Adrenal gland (tissue), 12 donors: ENCODE measurements around the gene SFI1. TPM values are rescaled to one million over a fixed set of nuclear protein-coding genes. Genes with fewer than 3 reads are reported as not detected.
A peak's percentile ranks its signal among the peaks of the same experiment; 100 is the strongest.
"Not testable (repeated sequence)": the region's sequence is repeated elsewhere in the genome, so short reads cannot be mapped to it uniquely, and the experiment has no call there.

ENCODE experiments used
- DNase-seq, 7 donors: peaks; one replicate each; pipeline ENCODE4 v3.0.0-alpha.2; 2019 to 2020
- H3K27ac ChIP-seq, 5 donors: fragments of 200-600 bp; sonication (generic) in 4 of 5; 1 replicate in 3 of 5; 2 replicates in 2 of 5; pipeline versions ENCODE4 v1.5.1 to v1.8.0; 2016 to 2020; ENCODE audit warnings: mild to moderate bottlenecking in 1 of 5
- H3K27me3 ChIP-seq: fragments of 200-600 bp; 2 replicates; pipeline ENCODE4 v1.8.0; 2021
- H3K36me3 ChIP-seq, 2 donors: fragments of 200-600 bp; replicated peaks in 1 of 2; 1 replicate in 1 of 2; 2 replicates in 1 of 2; pipeline versions ENCODE4 v1.5.1 to v1.8.0; 2018 to 2022
- H3K4me1 ChIP-seq, 2 donors: fragments of 200-600 bp; replicated peaks in 1 of 2; 1 replicate in 1 of 2; 2 replicates in 1 of 2; pipeline versions ENCODE4 v1.5.1 to v1.8.0; 2018 to 2021
- H3K4me3 ChIP-seq, 4 donors: fragments of 200-600 bp; sonication (generic) in 3 of 4; one replicate each; pipeline ENCODE4 v1.5.1; 2016 to 2018
- H3K9me3 ChIP-seq, 3 donors: fragments of 200-600 bp; sonication (generic) in 1 of 3; replicated peaks in 1 of 3; 1 replicate in 2 of 3; 2 replicates in 1 of 3; pipeline versions ENCODE4 v1.5.1 to v1.8.0; 2016 to 2021
- CTCF ChIP-seq, 6 experiments: fragments of 450-650 bp in 4 of 6; fragments of 200-600 bp in 2 of 6; sonication (generic) in 1 of 6; IDR thresholded peaks; 1 replicate in 5 of 6; 2 replicates in 1 of 6; pipeline versions ENCODE4 v1.5.1 to v1.8.0; 2016 to 2021; ENCODE audit warnings: antibody characterized with exemption in 6 of 6, mild to moderate bottlenecking in 2 of 6, moderate library complexity in 1 of 6
- POLR2A ChIP-seq, 2 donors: fragments of 450-650 bp; IDR thresholded peaks; one replicate each; pipeline ENCODE4 v1.6.1; 2017; ENCODE audit warnings: antibody characterized with exemption in 2 of 2, mild to moderate bottlenecking in 2 of 2, moderate library complexity in 1 of 2
- WGBS, 4 donors: extraction: QIAGEN DNeasy Blood & Tissue Kit in 2 of 4; methylation state at CpG; one replicate each; pipeline versions ENCODE4 v1.1.5 to v1.1.7; 2013 to 2017; 5-methylcytosine and 5-hydroxymethylcytosine counted together
- intact Hi-C, 2 donors: fragments of 100-400 bp; cut with DNase I; formaldehyde crosslinking; loops; one replicate each; pipeline versions ENCODE4 v1.14.1 to v1.15.0; 2022 to 2023
- polyA plus RNA-seq, 3 donors: library from polyadenylated mRNA; stranded (reverse); fragments of 200-250 nt in 2 of 3; fragments of 350-450 nt in 1 of 3; fragmentation: Illumina TruSeq in 1 of 3; extraction: RNeasy Lipid Tissue Mini Kit (QIAGEN cat#74804) in 1 of 3; gene quantifications; one replicate each; pipeline ENCODE4 v1.2.3, GENCODE V29; 2013 to 2014
- total RNA-seq, 9 donors: library from RNA; depleted of rRNA in 4 of 9; stranded (reverse); fragments of >200 nt in 4 of 9; fragments of 120-200 nt in 1 of 9; fragmentation: NEBNext Ultra II Directional in 1 of 9; extraction: Animal tissue kit (Norgen Biotek cat#: 25700) in 1 of 9; gene quantifications; one replicate each; pipeline versions ENCODE4 v1.1.0 to v1.2.4, GENCODE V29; 2013 to 2023
- donor health status: healthy with polysubstance abuse.
- donor health status: Bipolar disorder and iron deficiency.
- donor health status: DM: yes; HTN: yes; CAD: no.
- donor health status: DM: no; HTN: no; CAD: no.
- donor health status: DM: no; HTN: no; CAD: no.
- donor health status: DM: yes; HTN: yes; CAD: no.

Gene SFI1
- total and polyA plus RNA-seq, 12 donors, result 13.4 to 130 (median 33.1) TPM

GRCh38 chr22:31544481-31545480, 48.4 kb downstream of the SFI1 start:
- 67 to 75% (median 72%) methylated on average over 15 of the region's 15 CpGs for WGBS, 4 donors
- H3K36me3 ChIP-seq, result no peaks in the 10 kb centered on the region
- DNase-seq, result peak in 6 of 7 donors; percentile 31 to 76 (median 57)
- H3K4me1 ChIP-seq, result peaks cover 0 to 7% of the 10 kb centered on the region in 2 donors
- no peaks in the 10 kb centered on the region for H3K27me3 ChIP-seq
- H3K27ac ChIP-seq, result peak overlapping the region in 2 of 5 donors; percentile 3 to 26
- H3K9me3 ChIP-seq, result no peaks in the 10 kb centered on the region
- H3K4me3 ChIP-seq, result no peak overlapping the region
- intact Hi-C loops, result no loop called here
- no peak for TF ChIP-seq CTCF (IDR thresholded peaks at IDR 0.05)
- no peak for TF ChIP-seq POLR2A (IDR thresholded peaks at IDR 0.05)

- Histone ChIP-seq H3K4me1 (no peaks in the 10 kb centered on the region), H3K27me3 (no peaks in the 10 kb centered on the region), H3K9me3 (no peaks in the 10 kb centered on the region), H3K27ac (no peak overlapping the region), H3K4me3 (no peak overlapping the region), H3K36me3 (peaks cover 0 to 6% of the 10 kb centered on the region in 2 donors)
- intact Hi-C loops, result no loop called here
- DNase-seq, result no peak
- TF ChIP-seq POLR2A (IDR thresholded peaks at IDR 0.05) (no peak), CTCF (IDR thresholded peaks at IDR 0.05) (no peak)
- WGBS, 4 donors, result 62 to 76% (median 65%) methylated on average over 4 of the region's 4 CpGs
These were observed 54.6 kb downstream of the SFI1 start for GRCh38 chr22:31550871-31551370.

GRCh38 chr22:31556627-31557203, 60.4 kb downstream of the SFI1 start:
- peaks cover 0 to 5% of the 10 kb centered on the region in 2 donors for H3K36me3 ChIP-seq
- no peak overlapping the region for H3K27ac ChIP-seq
- no peak overlapping the region for H3K4me3 ChIP-seq
- no peaks in the 10 kb centered on the region for H3K27me3 ChIP-seq
- H3K4me1 ChIP-seq, result peaks cover 0 to 4% of the 10 kb centered on the region in 2 donors
- intact Hi-C loops, result no loop called here
- TF ChIP-seq POLR2A (IDR thresholded peaks at IDR 0.05) (no peak), CTCF (IDR thresholded peaks at IDR 0.05) (peak; percentile 35 to 67 (median 60))
- H3K9me3 ChIP-seq, result no peaks in the 10 kb centered on the region
- peak in 1 of 7 donors; percentile 25 for DNase-seq
- 59 to 65% (median 61%) methylated on average over 9 of the region's 9 CpGs for WGBS, 4 donors

- WGBS, 4 donors, result 83 to 91% (median 86%) methylated on average over 9 of the region's 9 CpGs
- DNase-seq, H3K27ac ChIP-seq, H3K27me3 ChIP-seq, H3K36me3 ChIP-seq, H3K4me3 ChIP-seq, H3K4me1 ChIP-seq, intact Hi-C loops, H3K9me3 ChIP-seq: not testable (repeated sequence)
These were observed 62.2 kb downstream of the SFI1 start for GRCh38 chr22:31558546-31558945.
